Heart left ventricle (tissue), 13 donors: ENCODE results near the gene RRP9.

Source experiments
- POLR2A ChIP-seq, 2 donors: fragments of 450-650 bp; IDR thresholded peaks; one replicate each; pipeline ENCODE4 v1.6.1; 2017; ENCODE audit warnings: antibody characterized with exemption in 2 of 2, mild to moderate bottlenecking in 2 of 2, moderate library complexity in 2 of 2
- TF ChIP-seq, protein P1 (sequence below), 12 donors: fragments of 200-600 bp; sonication (generic) in 4 of 12; IDR thresholded peaks; one replicate each; pipeline versions ENCODE4 v1.5.0 to v1.8.0; 2018 to 2022; ENCODE audit warnings: antibody characterized with exemption in 12 of 12, mild to moderate bottlenecking in 5 of 12
- donor health status: ischemic (EF 13 %, LVEDD 7.1; RV severe dilation, severe dysfunction).
- donor health status: DM: no; HTN: yes; CAD: no.
- donor health status: DM: no; HTN: no; CAD: no.
- donor health status: ischemic (EF 25% LVEDD 6.9; RV normal size, moderate dysfunction).
- donor health status: ischemic (EF 25% LVEDD 5.7; RV mildly dilated, moderate dysfunction).
- donor health status: ischemic (EF 35%, LVEDD 5.7; RV mildly dilated, moderate dysfunction).
- donor health status: nonischemic (EF 11% LVEDD 7.7; RV severe dilation, severe dysfunction).
- donor health status: DM: yes; HTN: yes; CAD: no.
- donor health status: PGD.
- donor health status: ischemic (EF 29% LVEDD 5.4; RV normal size, mild dysfunction).
- donor health status: nonischemic (EF 23%, LVEDD 6.1; RV moderate dilation, normal function).

DNA sequence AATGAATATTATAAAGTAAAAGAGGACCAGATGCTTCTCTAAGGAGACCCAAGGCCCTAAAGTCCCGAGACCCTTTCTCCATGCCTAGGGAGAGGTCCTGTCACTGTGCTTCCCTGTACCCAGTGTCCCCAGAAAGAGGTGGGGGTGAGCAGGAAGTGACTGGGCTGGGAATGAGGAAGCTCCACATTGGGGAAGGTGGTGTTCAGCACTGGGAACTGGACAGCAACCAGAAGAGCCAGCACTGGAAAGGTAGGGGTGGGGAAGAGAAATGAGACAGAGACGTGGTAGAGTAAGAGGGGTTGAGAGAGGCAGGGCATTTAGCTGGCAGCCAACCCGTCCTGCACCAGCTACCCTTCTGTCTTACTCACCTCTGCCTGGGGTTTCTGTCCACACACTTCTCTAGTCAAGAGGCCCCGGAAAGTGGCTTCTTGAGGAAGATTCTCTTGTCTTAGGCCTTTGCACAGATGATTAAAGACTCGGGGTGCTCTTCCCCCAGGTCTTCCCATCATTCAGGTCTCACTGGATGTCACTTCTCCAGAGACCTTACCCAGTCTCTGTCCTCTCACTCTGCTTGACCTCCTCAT lies 12.2 kb downstream of the RRP9 start:
- TF ChIP-seq, protein P1, sequence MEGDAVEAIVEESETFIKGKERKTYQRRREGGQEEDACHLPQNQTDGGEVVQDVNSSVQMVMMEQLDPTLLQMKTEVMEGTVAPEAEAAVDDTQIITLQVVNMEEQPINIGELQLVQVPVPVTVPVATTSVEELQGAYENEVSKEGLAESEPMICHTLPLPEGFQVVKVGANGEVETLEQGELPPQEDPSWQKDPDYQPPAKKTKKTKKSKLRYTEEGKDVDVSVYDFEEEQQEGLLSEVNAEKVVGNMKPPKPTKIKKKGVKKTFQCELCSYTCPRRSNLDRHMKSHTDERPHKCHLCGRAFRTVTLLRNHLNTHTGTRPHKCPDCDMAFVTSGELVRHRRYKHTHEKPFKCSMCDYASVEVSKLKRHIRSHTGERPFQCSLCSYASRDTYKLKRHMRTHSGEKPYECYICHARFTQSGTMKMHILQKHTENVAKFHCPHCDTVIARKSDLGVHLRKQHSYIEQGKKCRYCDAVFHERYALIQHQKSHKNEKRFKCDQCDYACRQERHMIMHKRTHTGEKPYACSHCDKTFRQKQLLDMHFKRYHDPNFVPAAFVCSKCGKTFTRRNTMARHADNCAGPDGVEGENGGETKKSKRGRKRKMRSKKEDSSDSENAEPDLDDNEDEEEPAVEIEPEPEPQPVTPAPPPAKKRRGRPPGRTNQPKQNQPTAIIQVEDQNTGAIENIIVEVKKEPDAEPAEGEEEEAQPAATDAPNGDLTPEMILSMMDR (IDR thresholded peaks at IDR 0.05): no peak
- no peak for TF ChIP-seq POLR2A (IDR thresholded peaks at IDR 0.05)
